Adrenal gland (tissue), 12 donors: Measurements from ENCODE around the gene TBC1D22A. TPM values are rescaled to one million over a fixed set of nuclear protein-coding genes. Genes with fewer than 3 reads are reported as not detected.

Experiments
- DNase-seq, 7 donors: peaks; one replicate each; pipeline ENCODE4 v3.0.0-alpha.2; 2019 to 2020
- H3K27ac ChIP-seq, 5 donors: fragments of 200-600 bp; sonication (generic) in 4 of 5; 1 replicate in 3 of 5; 2 replicates in 2 of 5; pipeline versions ENCODE4 v1.5.1 to v1.8.0; 2016 to 2020; ENCODE audit warnings: mild to moderate bottlenecking in 1 of 5
- H3K27me3 ChIP-seq: fragments of 200-600 bp; 2 replicates; pipeline ENCODE4 v1.8.0; 2021
- H3K36me3 ChIP-seq, 2 donors: fragments of 200-600 bp; replicated peaks in 1 of 2; 1 replicate in 1 of 2; 2 replicates in 1 of 2; pipeline versions ENCODE4 v1.5.1 to v1.8.0; 2018 to 2022
- H3K4me1 ChIP-seq, 2 donors: fragments of 200-600 bp; replicated peaks in 1 of 2; 1 replicate in 1 of 2; 2 replicates in 1 of 2; pipeline versions ENCODE4 v1.5.1 to v1.8.0; 2018 to 2021
- H3K4me3 ChIP-seq, 4 donors: fragments of 200-600 bp; sonication (generic) in 3 of 4; one replicate each; pipeline ENCODE4 v1.5.1; 2016 to 2018
- H3K9me3 ChIP-seq, 3 donors: fragments of 200-600 bp; sonication (generic) in 1 of 3; replicated peaks in 1 of 3; 1 replicate in 2 of 3; 2 replicates in 1 of 3; pipeline versions ENCODE4 v1.5.1 to v1.8.0; 2016 to 2021
- POLR2A ChIP-seq, 2 donors: fragments of 450-650 bp; IDR thresholded peaks; one replicate each; pipeline ENCODE4 v1.6.1; 2017; ENCODE audit warnings: antibody characterized with exemption in 2 of 2, mild to moderate bottlenecking in 2 of 2, moderate library complexity in 1 of 2
- WGBS, 4 donors: extraction: QIAGEN DNeasy Blood & Tissue Kit in 2 of 4; methylation state at CpG; one replicate each; pipeline versions ENCODE4 v1.1.5 to v1.1.7; 2013 to 2017; 5-methylcytosine and 5-hydroxymethylcytosine counted together
- intact Hi-C, 2 donors: fragments of 100-400 bp; cut with DNase I; formaldehyde crosslinking; loops; one replicate each; pipeline versions ENCODE4 v1.14.1 to v1.15.0; 2022 to 2023
- polyA plus RNA-seq, 3 donors: library from polyadenylated mRNA; stranded (reverse); fragments of 200-250 nt in 2 of 3; fragments of 350-450 nt in 1 of 3; fragmentation: Illumina TruSeq in 1 of 3; extraction: RNeasy Lipid Tissue Mini Kit (QIAGEN cat#74804) in 1 of 3; gene quantifications; one replicate each; pipeline ENCODE4 v1.2.3, GENCODE V29; 2013 to 2014
- total RNA-seq, 9 donors: library from RNA; depleted of rRNA in 4 of 9; stranded (reverse); fragments of >200 nt in 4 of 9; fragments of 120-200 nt in 1 of 9; fragmentation: NEBNext Ultra II Directional in 1 of 9; extraction: Animal tissue kit (Norgen Biotek cat#: 25700) in 1 of 9; gene quantifications; one replicate each; pipeline versions ENCODE4 v1.1.0 to v1.2.4, GENCODE V29; 2013 to 2023
- TF ChIP-seq, protein P1 (sequence below), 6 experiments: fragments of 450-650 bp in 4 of 6; fragments of 200-600 bp in 2 of 6; sonication (generic) in 1 of 6; IDR thresholded peaks; 1 replicate in 5 of 6; 2 replicates in 1 of 6; pipeline versions ENCODE4 v1.5.1 to v1.8.0; 2016 to 2021; ENCODE audit warnings: antibody characterized with exemption in 6 of 6, mild to moderate bottlenecking in 2 of 6, moderate library complexity in 1 of 6
- donor health status: healthy with polysubstance abuse.
- donor health status: Bipolar disorder and iron deficiency.
- donor health status: DM: yes; HTN: yes; CAD: no.
- donor health status: DM: no; HTN: no; CAD: no.
- donor health status: DM: no; HTN: no; CAD: no.
- donor health status: DM: yes; HTN: yes; CAD: no.

The TBC1D22A gene
- total and polyA plus RNA-seq, 12 donors: 11.5 to 44.2 (median 28.1) TPM

DNA sequence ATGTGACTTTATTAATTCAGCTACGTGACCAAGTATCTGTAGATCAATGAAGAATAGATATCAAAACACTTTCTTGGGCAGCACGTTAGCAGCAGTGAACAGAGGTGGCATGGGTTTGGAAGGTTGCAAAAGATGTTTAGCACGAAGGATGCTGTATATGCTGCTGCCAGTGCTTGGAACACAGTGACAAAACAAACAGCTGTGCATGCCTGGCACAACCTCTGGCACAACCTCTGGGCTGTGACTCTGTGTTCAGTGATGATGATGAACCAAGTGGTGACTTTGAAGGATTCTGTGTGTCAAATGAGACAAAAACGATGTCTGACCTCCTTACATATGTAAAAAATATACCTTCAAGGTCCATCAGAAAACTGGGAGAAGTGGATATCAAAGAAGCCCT is 104.7 kb downstream of the TBC1D22A start:
- Histone ChIP-seq H3K27ac (no peak overlapping the region), H3K27me3 (no peaks in the 10 kb centered on the region), H3K9me3 (peaks cover 0 to 15% (median 0%) of the 10 kb centered on the region in 3 donors), H3K4me1 (no peaks in the 10 kb centered on the region), H3K4me3 (no peak overlapping the region), H3K36me3 (no peaks in the 10 kb centered on the region)
- no peak for DNase-seq
- TF ChIP-seq, protein P1, sequence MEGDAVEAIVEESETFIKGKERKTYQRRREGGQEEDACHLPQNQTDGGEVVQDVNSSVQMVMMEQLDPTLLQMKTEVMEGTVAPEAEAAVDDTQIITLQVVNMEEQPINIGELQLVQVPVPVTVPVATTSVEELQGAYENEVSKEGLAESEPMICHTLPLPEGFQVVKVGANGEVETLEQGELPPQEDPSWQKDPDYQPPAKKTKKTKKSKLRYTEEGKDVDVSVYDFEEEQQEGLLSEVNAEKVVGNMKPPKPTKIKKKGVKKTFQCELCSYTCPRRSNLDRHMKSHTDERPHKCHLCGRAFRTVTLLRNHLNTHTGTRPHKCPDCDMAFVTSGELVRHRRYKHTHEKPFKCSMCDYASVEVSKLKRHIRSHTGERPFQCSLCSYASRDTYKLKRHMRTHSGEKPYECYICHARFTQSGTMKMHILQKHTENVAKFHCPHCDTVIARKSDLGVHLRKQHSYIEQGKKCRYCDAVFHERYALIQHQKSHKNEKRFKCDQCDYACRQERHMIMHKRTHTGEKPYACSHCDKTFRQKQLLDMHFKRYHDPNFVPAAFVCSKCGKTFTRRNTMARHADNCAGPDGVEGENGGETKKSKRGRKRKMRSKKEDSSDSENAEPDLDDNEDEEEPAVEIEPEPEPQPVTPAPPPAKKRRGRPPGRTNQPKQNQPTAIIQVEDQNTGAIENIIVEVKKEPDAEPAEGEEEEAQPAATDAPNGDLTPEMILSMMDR (IDR thresholded peaks at IDR 0.05): no peak
- TF ChIP-seq POLR2A (IDR thresholded peaks at IDR 0.05): no peak
- WGBS, 4 donors: 91 to 94% (median 93%) methylated on average over 4 of the region's 4 CpGs
- intact Hi-C loops: no loop called here

DNA sequence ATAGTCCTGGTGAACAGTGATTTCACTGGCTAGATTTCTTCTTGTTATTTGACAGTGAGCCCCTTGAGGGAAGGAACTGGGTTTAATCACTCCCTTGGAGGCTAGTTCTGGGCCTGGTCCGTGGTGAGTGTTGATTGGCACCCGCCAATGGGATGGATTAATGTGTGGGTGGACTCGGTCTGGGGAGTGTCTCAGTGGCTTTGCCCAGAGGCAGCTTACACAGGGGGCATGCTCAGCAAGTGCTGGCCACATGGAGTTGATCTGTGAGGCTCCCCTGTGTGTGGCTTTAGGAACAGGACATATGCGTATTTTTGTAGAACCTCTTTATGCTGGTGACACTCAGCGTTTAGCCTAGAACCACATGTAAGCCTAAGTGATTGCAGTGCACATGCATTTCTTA is 106.9 kb downstream of the TBC1D22A start:
- Histone ChIP-seq H3K27ac (no peak overlapping the region), H3K4me1 (no peaks in the 10 kb centered on the region), H3K27me3 (no peaks in the 10 kb centered on the region), H3K36me3 (no peaks in the 10 kb centered on the region), H3K4me3 (no peak overlapping the region), H3K9me3 (peaks cover 0 to 16% (median 0%) of the 10 kb centered on the region in 3 donors)
- TF ChIP-seq POLR2A (IDR thresholded peaks at IDR 0.05): no peak
- TF ChIP-seq, protein P1 (IDR thresholded peaks at IDR 0.05): no peak
- WGBS, 4 donors: 89 to 99% (median 92%) methylated on average over 3 to 5 of the region's 5 CpGs
- intact Hi-C loops: no loop called here
- no peak for DNase-seq

DNA sequence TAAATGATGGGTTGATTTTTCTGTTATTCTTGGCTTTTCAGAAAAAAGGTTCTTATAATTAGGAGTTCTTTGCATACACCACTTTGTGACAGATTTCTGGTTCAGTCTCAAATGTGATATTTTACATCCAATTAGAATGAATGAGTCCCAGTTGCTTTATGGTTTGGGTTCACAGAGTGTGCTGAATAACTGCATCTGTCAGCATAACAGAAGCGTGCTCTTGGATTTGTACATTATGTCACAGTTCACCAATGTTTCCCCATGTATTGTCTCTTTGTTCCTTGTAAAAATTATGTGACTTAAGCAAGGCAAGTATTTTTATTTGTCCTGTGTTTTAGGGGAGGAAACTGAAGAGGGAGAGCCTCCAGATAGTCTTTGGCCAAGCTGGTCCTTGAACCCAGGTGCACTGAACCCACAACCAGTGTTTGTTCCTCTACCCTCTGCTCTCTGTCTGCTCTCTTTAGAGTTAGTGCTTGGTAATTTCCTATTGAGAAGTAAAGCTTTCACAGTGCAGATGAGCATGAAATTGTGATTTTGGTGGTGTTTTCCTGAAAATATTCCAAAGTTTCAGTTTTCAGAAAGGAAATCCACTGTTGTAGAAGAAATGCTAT is 107.5 kb downstream of the TBC1D22A start:
- H3K4me3 ChIP-seq: no peak overlapping the region
- no peaks in the 10 kb centered on the region for H3K36me3 ChIP-seq
- H3K27me3 ChIP-seq: no peaks in the 10 kb centered on the region
- H3K4me1 ChIP-seq: no peaks in the 10 kb centered on the region
- H3K9me3 ChIP-seq: peaks cover 0 to 16% (median 0%) of the 10 kb centered on the region in 3 donors
- TF ChIP-seq, protein P1 (IDR thresholded peaks at IDR 0.05): no peak
- TF ChIP-seq POLR2A (IDR thresholded peaks at IDR 0.05): no peak
- intact Hi-C loops: no loop called here
- 82 to 90% (median 87%) methylated on average over 1 of the region's 1 CpG for WGBS, 4 donors
- DNase-seq: no peak
- no peak overlapping the region for H3K27ac ChIP-seq

DNA sequence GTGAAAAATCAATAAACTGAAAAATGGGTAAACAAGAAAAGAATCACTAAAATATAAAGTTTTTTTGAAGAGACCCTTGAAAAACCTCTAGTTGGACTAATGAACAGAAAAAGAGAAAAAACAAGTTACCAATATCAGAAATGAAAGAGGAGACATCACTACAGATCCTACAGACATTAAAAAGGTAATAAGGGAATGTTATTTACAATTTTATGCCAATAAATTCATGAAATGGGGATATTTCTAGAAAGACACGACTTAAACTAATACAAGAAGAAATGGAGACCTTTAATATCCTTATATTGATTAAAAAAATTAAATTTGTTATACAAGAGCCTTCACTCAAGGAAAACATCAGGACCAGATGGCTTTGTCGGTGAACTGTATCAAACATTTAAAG is 109.4 kb downstream of the TBC1D22A start:
- Histone ChIP-seq H3K9me3 (peaks cover 0 to 16% (median 0%) of the 10 kb centered on the region in 3 donors), H3K4me3 (no peak overlapping the region), H3K27me3 (no peaks in the 10 kb centered on the region), H3K27ac (no peak overlapping the region), H3K4me1 (no peaks in the 10 kb centered on the region), H3K36me3 (no peaks in the 10 kb centered on the region)
- no peak for DNase-seq
- 92 to 96% (median 96%) methylated on average over 2 of the region's 2 CpGs for WGBS, 4 donors
- intact Hi-C loops: no loop called here
- TF ChIP-seq POLR2A (IDR thresholded peaks at IDR 0.05): no peak
- TF ChIP-seq, protein P1 (IDR thresholded peaks at IDR 0.05): no peak
